Measurements from ENCODE around the gene FBXL19. TPM values are rescaled to one million over a fixed set of nuclear protein-coding genes. Genes with fewer than 3 reads are reported as not detected.

FBXL19 gene
- total RNA-seq, 1 experiment from 2014 or later: 70.8 TPM

GRCh38 chr16:30982548-30983288, 59.3 kb downstream of the FBXL19 start:
- H3K27me3 ChIP-seq (ENCODE audit: insufficient read depth, low read depth): no peaks in the 10 kb centered on the region
- no peak overlapping the region for H2AFZ ChIP-seq
- no peaks in the 10 kb centered on the region; the same call in 1 of the 2 replicates for H3K4me1 ChIP-seq (replicated peaks; ENCODE audit: insufficient read depth)
- no peaks in the 10 kb centered on the region for H3K9me2 ChIP-seq (ENCODE audit: insufficient read depth)
- no peak overlapping the region for H3K4me2 ChIP-seq
- TF ChIP-seq EZH2 (IDR thresholded peaks at IDR 0.05; ENCODE audit: low read depth): no peak
- no peak for TF ChIP-seq CTCF (conservative IDR thresholded peaks at IDR 0.05)
- H3K79me2 ChIP-seq (ENCODE audit: low read depth): no peaks in the 10 kb centered on the region
- no peak overlapping the region for H3K27ac ChIP-seq
- H4K20me1 ChIP-seq (ENCODE audit: insufficient read depth): peaks cover 7% of the 10 kb centered on the region
- H3K4me3 ChIP-seq: no peak overlapping the region
- no TSS peak for BruUV-seq (replicated peaks)
- DNase-seq: peak in 1 of 2 experiments; percentile 26
- no peaks in the 10 kb centered on the region for H3K9me3 ChIP-seq (ENCODE audit: insufficient read depth, low read depth)
- peaks cover 7% of the 10 kb centered on the region; the same call in 1 of the 2 replicates for H3K36me3 ChIP-seq (ENCODE audit: low read depth)
- intact Hi-C loops (cut with micrococcal nuclease; ENCODE audit: unreplicated experiment): no loop called here
- peaks cover 25% of the 10 kb centered on the region; the same call in 1 of the 2 replicates for H3F3A ChIP-seq (ENCODE audit: insufficient read depth, low read depth)
- CTCF ChIA-PET: interaction anchor here (0.6 to 1.0 kb wide), 2 partner anchors 294 to 461 kb away, joined by 4 read pairs; no protein-coding TSS in a partner anchor
- POLR2A ChIA-PET (ENCODE audit: unreplicated experiment): interaction anchor here (0.5 to 0.8 kb wide), 3 partner anchors 27 to 477 kb away, joined by 3 to 10 read pairs (median 6); partner anchors contain the start of gene ARMC5

GRCh38 chr16:30983289-30983889, 60.0 kb downstream of the FBXL19 start:
- H3K79me2 ChIP-seq (ENCODE audit: low read depth): no peaks in the 10 kb centered on the region
- peaks cover 25% of the 10 kb centered on the region; the same call in 1 of the 2 replicates for H3F3A ChIP-seq (ENCODE audit: insufficient read depth, low read depth)
- BruUV-seq (replicated peaks): no TSS peak
- H3K9me2 ChIP-seq (ENCODE audit: insufficient read depth): no peaks in the 10 kb centered on the region
- H3K27me3 ChIP-seq (ENCODE audit: insufficient read depth, low read depth): no peaks in the 10 kb centered on the region
- H3K27ac ChIP-seq: no peak overlapping the region
- ChIA-PET CTCF (interaction anchor here (1.0 kb wide), 1 partner anchor 460 kb away, joined by 4 read pairs; no protein-coding TSS in a partner anchor), POLR2A (ENCODE audit: unreplicated experiment) (interaction anchor here (0.7 to 0.8 kb wide), 2 partner anchors 196 to 476 kb away, joined by 3 to 6 read pairs; partner anchors contain the start of gene ARMC5)
- no peaks in the 10 kb centered on the region; the same call in 1 of the 2 replicates for H3K4me1 ChIP-seq (replicated peaks; ENCODE audit: insufficient read depth)
- no peak overlapping the region for H3K4me2 ChIP-seq
- H3K4me3 ChIP-seq: no peak overlapping the region
- peaks cover 5% of the 10 kb centered on the region for H4K20me1 ChIP-seq (ENCODE audit: insufficient read depth)
- intact Hi-C loops (cut with micrococcal nuclease; ENCODE audit: unreplicated experiment): no loop called here
- DNase-seq: peak in 1 of 2 experiments; percentile 37
- H3K36me3 ChIP-seq (ENCODE audit: low read depth): peaks cover 7% of the 10 kb centered on the region; the same call in 1 of the 2 replicates
- TF ChIP-seq CTCF (conservative IDR thresholded peaks at IDR 0.05): no peak
- no peak for TF ChIP-seq EZH2 (IDR thresholded peaks at IDR 0.05; ENCODE audit: low read depth)
- H2AFZ ChIP-seq: no peak overlapping the region
- no peaks in the 10 kb centered on the region for H3K9me3 ChIP-seq (ENCODE audit: insufficient read depth, low read depth)

- H4K20me1 ChIP-seq (ENCODE audit: insufficient read depth): no peaks in the 10 kb centered on the region; the same call in 1 of the 2 replicates
- H3K4me2 ChIP-seq: no peak overlapping the region
- peak in 1 of 2 experiments; percentile 32 for DNase-seq
- TF ChIP-seq CTCF (conservative IDR thresholded peaks at IDR 0.05): no peak
- no peak for TF ChIP-seq EZH2 (IDR thresholded peaks at IDR 0.05; ENCODE audit: low read depth)
- no peaks in the 10 kb centered on the region for H3K79me2 ChIP-seq (ENCODE audit: low read depth)
- ChIA-PET CTCF (interaction anchor here (0.5 to 2.5 kb wide), 12 partner anchors 81 to 476 kb away, joined by 3 to 33 read pairs (median 4); partner anchors contain the start of genes KAT8, VKORC1, ZNF646 and ZNF668), POLR2A (ENCODE audit: unreplicated experiment) (interaction anchor here (0.6 to 2.2 kb wide), 3 partner anchors 158 to 424 kb away, joined by 3 to 34 read pairs (median 3); no protein-coding TSS in a partner anchor)
- TSS peak; percentile 3 for BruUV-seq (replicated peaks)
- no peaks in the 10 kb centered on the region for H3K27me3 ChIP-seq (ENCODE audit: insufficient read depth, low read depth)
- H3K4me1 ChIP-seq (replicated peaks; ENCODE audit: insufficient read depth): no peaks in the 10 kb centered on the region; the same call in 1 of the 2 replicates
- no peaks in the 10 kb centered on the region for H3K9me3 ChIP-seq (ENCODE audit: insufficient read depth, low read depth)
- H2AFZ ChIP-seq: no peak overlapping the region
- H3K9me2 ChIP-seq (ENCODE audit: insufficient read depth): no peaks in the 10 kb centered on the region
- no peak overlapping the region for H3K27ac ChIP-seq
- intact Hi-C loops (cut with micrococcal nuclease; ENCODE audit: unreplicated experiment): no loop called here
- H3K36me3 ChIP-seq (ENCODE audit: low read depth): peaks cover 7% of the 10 kb centered on the region; the same call in 1 of the 2 replicates
- peaks cover 25% of the 10 kb centered on the region; the same call in 1 of the 2 replicates for H3F3A ChIP-seq (ENCODE audit: insufficient read depth, low read depth)
- H3K4me3 ChIP-seq: no peak overlapping the region
These were observed 60.7 kb downstream of the FBXL19 start for GRCh38 chr16:30983898-30984610.
